H4 (cell line): ENCODE measurements around the gene SLC35F2. TPM values are rescaled to one million over a fixed set of nuclear protein-coding genes. Genes with fewer than 3 reads are reported as not detected.
A peak's percentile ranks its signal among the peaks of the same experiment; 100 is the strongest.
"Not testable (repeated sequence)": the region's sequence is repeated elsewhere in the genome, so short reads cannot be mapped to it uniquely, and the experiment has no call there.

Experiments used
- DNase-seq: peaks from one replicate; pipeline ENCODE4 v3.0.0-alpha.2; 2015; ENCODE audit warnings: low spot score
- total RNA-seq: library from RNA; depleted of rRNA; stranded (reverse); fragments of >200 nt; shearing (Covaris generic); gene quantifications from 2 replicates; pipeline ENCODE4 v1.2.3, GENCODE V29; 2014; rRNA removed

Gene SLC35F2
- 32.3 and 33.1 TPM in 2 replicates for total RNA-seq

- peak; percentile 70 for DNase-seq
Measured at GRCh38 chr11:107858217-107859070, at the start of gene SLC35F2. SLC35F2 (minus strand) TSS chr11:107858787; CDS start chr11:107858767, 20 bp downstream.

- no peak for DNase-seq
Measured at GRCh38 chr11:107908211-107908610, 49.6 kb upstream of the SLC35F2 start.

- peak; percentile 43 for DNase-seq
Measured at GRCh38 chr11:107898270-107898669, 39.7 kb upstream of the SLC35F2 start.

GRCh38 chr11:107882095-107882820, 23.7 kb upstream of the SLC35F2 start:
- DNase-seq = no peak

GRCh38 chr11:107881471-107881870, 22.9 kb upstream of the SLC35F2 start:
- not testable (repeated sequence) for DNase-seq

GRCh38 chr11:107876141-107876540, 17.6 kb upstream of the SLC35F2 start:
- no peak for DNase-seq

- DNase-seq = no peak
Measured at GRCh38 chr11:107864591-107864990, 6.0 kb upstream of the SLC35F2 start.

GRCh38 chr11:107860688-107861087, 2.1 kb upstream of the SLC35F2 start:
- no peak for DNase-seq

- not testable (repeated sequence) for DNase-seq
Measured at GRCh38 chr11:107860240-107860620, 1.6 kb upstream of the SLC35F2 start.

GRCh38 chr11:107859459-107860239, 1.1 kb upstream of the SLC35F2 start:
- DNase-seq = peak; percentile 30

GRCh38 chr11:107857550-107858216, 904 bp downstream of the SLC35F2 start:
- DNase-seq = no peak

- DNase-seq = peak; percentile 45
Measured at GRCh38 chr11:107856981-107857517, 1.5 kb downstream of the SLC35F2 start.

- DNase-seq = peak; percentile 17
Measured at GRCh38 chr11:107856180-107856980, 2.2 kb downstream of the SLC35F2 start.

- DNase-seq = no peak
Measured at GRCh38 chr11:107853070-107853469, 5.5 kb downstream of the SLC35F2 start.

GRCh38 chr11:107851704-107852310, 6.8 kb downstream of the SLC35F2 start:
- no peak for DNase-seq

GRCh38 chr11:107849790-107850189, 8.8 kb downstream of the SLC35F2 start:
- DNase-seq = no peak

GRCh38 chr11:107848345-107848744, 10.2 kb downstream of the SLC35F2 start:
- DNase-seq = no peak

- no peak for DNase-seq
Measured at GRCh38 chr11:107847184-107847583, 11.4 kb downstream of the SLC35F2 start.

- peak; percentile 34 for DNase-seq
Measured at GRCh38 chr11:107844041-107844440, 14.5 kb downstream of the SLC35F2 start.
